Measurements from ENCODE around the gene RALB.

DNA sequence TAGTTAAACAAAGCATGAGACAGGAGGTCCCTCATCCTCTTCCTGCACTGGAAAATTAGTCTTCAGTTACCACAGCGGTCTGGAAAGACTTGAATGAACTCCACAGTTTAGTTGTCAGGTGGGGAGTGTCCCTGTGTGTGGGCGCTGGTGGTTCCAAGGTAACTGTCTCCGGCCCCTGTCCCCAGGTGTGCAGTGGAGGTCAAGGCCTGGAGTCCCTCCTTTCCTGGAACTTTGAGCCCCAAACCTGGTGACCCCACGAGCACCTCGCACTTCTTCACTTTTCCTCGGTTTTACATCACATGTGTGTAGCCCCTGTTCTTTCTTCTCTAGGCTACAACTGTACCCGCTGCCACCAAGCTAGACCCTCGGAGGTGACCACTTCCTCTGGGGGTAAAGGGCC lies 65.3 kb downstream of the RALB start:
- no peak for TF ChIP-seq ZNF112 (tag by site-specific recombination; IDR thresholded peaks at IDR 0.05)
- no peak for TF ChIP-seq ZNF585B (tag by site-specific recombination; IDR thresholded peaks at IDR 0.05)
- TF ChIP-seq, protein P1, sequence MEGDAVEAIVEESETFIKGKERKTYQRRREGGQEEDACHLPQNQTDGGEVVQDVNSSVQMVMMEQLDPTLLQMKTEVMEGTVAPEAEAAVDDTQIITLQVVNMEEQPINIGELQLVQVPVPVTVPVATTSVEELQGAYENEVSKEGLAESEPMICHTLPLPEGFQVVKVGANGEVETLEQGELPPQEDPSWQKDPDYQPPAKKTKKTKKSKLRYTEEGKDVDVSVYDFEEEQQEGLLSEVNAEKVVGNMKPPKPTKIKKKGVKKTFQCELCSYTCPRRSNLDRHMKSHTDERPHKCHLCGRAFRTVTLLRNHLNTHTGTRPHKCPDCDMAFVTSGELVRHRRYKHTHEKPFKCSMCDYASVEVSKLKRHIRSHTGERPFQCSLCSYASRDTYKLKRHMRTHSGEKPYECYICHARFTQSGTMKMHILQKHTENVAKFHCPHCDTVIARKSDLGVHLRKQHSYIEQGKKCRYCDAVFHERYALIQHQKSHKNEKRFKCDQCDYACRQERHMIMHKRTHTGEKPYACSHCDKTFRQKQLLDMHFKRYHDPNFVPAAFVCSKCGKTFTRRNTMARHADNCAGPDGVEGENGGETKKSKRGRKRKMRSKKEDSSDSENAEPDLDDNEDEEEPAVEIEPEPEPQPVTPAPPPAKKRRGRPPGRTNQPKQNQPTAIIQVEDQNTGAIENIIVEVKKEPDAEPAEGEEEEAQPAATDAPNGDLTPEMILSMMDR (tag by site-specific recombination; IDR thresholded peaks at IDR 0.05), result no peak
- TF ChIP-seq KLF9 (tag by site-specific recombination; IDR thresholded peaks at IDR 0.05; ENCODE audit: low read depth), result no peak
- no peak for TF ChIP-seq YY1 (tag by site-specific recombination; IDR thresholded peaks at IDR 0.05)
- TF ChIP-seq ZNF660 (tag by site-specific recombination; IDR thresholded peaks at IDR 0.05), result no peak
- TF ChIP-seq, protein P2, sequence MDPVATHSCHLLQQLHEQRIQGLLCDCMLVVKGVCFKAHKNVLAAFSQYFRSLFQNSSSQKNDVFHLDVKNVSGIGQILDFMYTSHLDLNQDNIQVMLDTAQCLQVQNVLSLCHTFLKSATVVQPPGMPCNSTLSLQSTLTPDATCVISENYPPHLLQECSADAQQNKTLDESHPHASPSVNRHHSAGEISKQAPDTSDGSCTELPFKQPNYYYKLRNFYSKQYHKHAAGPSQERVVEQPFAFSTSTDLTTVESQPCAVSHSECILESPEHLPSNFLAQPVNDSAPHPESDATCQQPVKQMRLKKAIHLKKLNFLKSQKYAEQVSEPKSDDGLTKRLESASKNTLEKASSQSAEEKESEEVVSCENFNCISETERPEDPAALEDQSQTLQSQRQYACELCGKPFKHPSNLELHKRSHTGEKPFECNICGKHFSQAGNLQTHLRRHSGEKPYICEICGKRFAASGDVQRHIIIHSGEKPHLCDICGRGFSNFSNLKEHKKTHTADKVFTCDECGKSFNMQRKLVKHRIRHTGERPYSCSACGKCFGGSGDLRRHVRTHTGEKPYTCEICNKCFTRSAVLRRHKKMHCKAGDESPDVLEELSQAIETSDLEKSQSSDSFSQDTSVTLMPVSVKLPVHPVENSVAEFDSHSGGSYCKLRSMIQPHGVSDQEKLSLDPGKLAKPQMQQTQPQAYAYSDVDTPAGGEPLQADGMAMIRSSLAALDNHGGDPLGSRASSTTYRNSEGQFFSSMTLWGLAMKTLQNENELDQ (tag by site-specific recombination; IDR thresholded peaks at IDR 0.05; ENCODE audit: low read depth), result no peak

All from HEK293 (cell line).